ENCODE data around the gene RBMS3.
"Not testable (repeated sequence)": the region's sequence is repeated elsewhere in the genome, so short reads cannot be mapped to it uniquely, and the experiment has no call there.

- TF ChIP-seq ZNF143 (CRISPR knock-in tag; IDR thresholded peaks at IDR 0.05); MEIS2 (CRISPR knock-in tag; IDR thresholded peaks at IDR 0.05); ATAD3A (CRISPR knock-in tag; IDR thresholded peaks at IDR 0.05); KLF11 (CRISPR knock-in tag; IDR thresholded peaks at IDR 0.05); EP300 (IDR thresholded peaks at IDR 0.05; ENCODE audit: low read depth in 2 of 2, low read length in 2 of 2); EP300 (CRISPR knock-in tag; IDR thresholded peaks at IDR 0.05; ENCODE audit: borderline replicate concordance); CTCF (CRISPR knock-in tag; IDR thresholded peaks at IDR 0.05): not testable (repeated sequence)
Observed at GRCh38 chr3:29670476-29670875, 389.6 kb downstream of the RBMS3 start.
